Esophagus squamous epithelium (tissue), 5 donors: ENCODE measurements around the gene OR11A1. TPM values are rescaled to one million over a fixed set of nuclear protein-coding genes. Genes with fewer than 3 reads are reported as not detected.

Experiments used
- DNase-seq: peaks from one replicate; lab custom pipeline; 2025; lab: John Stamatoyannopoulos, UW
- H3K27ac ChIP-seq, 4 donors: fragments of 200-600 bp; sonication (generic); one replicate each; pipeline ENCODE4 v1.5.1; 2016 to 2019; ENCODE audit warnings: mild to moderate bottlenecking in 1 of 4
- H3K27me3 ChIP-seq, 4 donors: fragments of 200-600 bp; sonication (generic); 1 replicate in 3 of 4; 2 replicates in 1 of 4; pipeline versions ENCODE4 v1.5.1 to v1.6.0; 2017 to 2021; ENCODE audit warnings: antibody characterized with exemption in 1 of 4
- H3K36me3 ChIP-seq, 3 donors: fragments of 200-600 bp; sonication (generic); one replicate each; pipeline ENCODE4 v1.5.1; 2016 to 2019
- H3K4me1 ChIP-seq, 3 donors: fragments of 200-600 bp; sonication (generic); one replicate each; pipeline ENCODE4 v1.5.1; 2017 to 2019
- H3K4me3 ChIP-seq, 4 donors: fragments of 200-600 bp; sonication (generic); 1 replicate in 3 of 4; 2 replicates in 1 of 4; pipeline ENCODE4 v1.5.1; 2016 to 2019; ENCODE audit warnings: mild to moderate bottlenecking in 2 of 4, moderate library complexity in 1 of 4
- H3K9me3 ChIP-seq, 3 donors: fragments of 200-600 bp; sonication (generic); one replicate each; pipeline ENCODE4 v1.5.1; 2016 to 2019
- POLR2A ChIP-seq, 4 donors: fragments of 450-650 bp; IDR thresholded peaks; one replicate each; pipeline ENCODE4 v1.6.1; 2017; ENCODE audit warnings: antibody characterized with exemption in 4 of 4, mild to moderate bottlenecking in 4 of 4, moderate library complexity in 3 of 4
- WGBS, 2 donors: methylation state at CpG; one replicate each; pipeline ENCODE4 v1.1.5; 2018; 5-methylcytosine and 5-hydroxymethylcytosine counted together
- intact Hi-C: fragments of 100-400 bp; cut with DNase I; formaldehyde crosslinking; loops from one replicate; pipeline ENCODE4 v1.15.0; 2022
- total RNA-seq, 4 donors: library from RNA; depleted of rRNA; stranded (reverse); fragments of >200 nt; gene quantifications; one replicate each; pipeline ENCODE4 v1.1.0, GENCODE V29; 2016
- TF ChIP-seq, protein P1 (sequence below), 6 experiments: fragments of 450-650 bp in 4 of 6; fragments of 200-600 bp in 2 of 6; sonication (generic) in 2 of 6; IDR thresholded peaks; one replicate each; pipeline ENCODE4 v1.5.1; 2016 to 2019; ENCODE audit warnings: antibody characterized with exemption in 6 of 6, mild to moderate bottlenecking in 4 of 6, moderate library complexity in 4 of 6
- donor health status: DM: yes; HTN: yes; CAD: no.

OR11A1 gene
- total RNA-seq, 4 donors from 2014 or later = not detected

DNA sequence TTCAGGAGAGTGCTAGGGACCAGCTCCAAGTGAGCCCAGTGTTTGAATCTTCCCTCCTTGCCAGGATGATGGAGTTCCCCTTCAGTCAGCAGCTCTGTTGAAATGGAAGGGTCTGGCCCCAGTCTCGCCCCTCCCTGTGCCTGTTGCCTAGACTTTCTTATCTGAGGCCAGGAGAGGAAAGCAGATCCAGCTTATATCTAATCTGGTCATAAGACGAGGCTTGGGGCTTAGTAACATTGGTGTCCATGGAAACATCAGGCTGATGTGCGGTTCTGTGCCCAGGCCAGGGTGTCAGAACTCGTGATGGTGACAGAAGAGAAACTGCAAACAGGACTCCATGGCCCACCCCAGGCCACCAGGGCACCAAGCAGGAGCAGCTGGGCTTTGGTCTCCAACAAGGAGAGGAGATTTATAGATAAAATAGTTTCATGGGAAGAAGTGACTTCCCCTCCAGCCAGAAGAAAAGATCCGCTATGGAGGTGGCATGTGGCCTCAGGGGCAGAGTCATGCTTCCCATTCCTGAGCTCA lies 21.1 kb upstream of the OR11A1 start:
- H3K27me3 ChIP-seq = no peaks in the 10 kb centered on the region
- H3K4me3 ChIP-seq = no peak overlapping the region
- no peak for TF ChIP-seq POLR2A (IDR thresholded peaks at IDR 0.05)
- TF ChIP-seq, protein P1, sequence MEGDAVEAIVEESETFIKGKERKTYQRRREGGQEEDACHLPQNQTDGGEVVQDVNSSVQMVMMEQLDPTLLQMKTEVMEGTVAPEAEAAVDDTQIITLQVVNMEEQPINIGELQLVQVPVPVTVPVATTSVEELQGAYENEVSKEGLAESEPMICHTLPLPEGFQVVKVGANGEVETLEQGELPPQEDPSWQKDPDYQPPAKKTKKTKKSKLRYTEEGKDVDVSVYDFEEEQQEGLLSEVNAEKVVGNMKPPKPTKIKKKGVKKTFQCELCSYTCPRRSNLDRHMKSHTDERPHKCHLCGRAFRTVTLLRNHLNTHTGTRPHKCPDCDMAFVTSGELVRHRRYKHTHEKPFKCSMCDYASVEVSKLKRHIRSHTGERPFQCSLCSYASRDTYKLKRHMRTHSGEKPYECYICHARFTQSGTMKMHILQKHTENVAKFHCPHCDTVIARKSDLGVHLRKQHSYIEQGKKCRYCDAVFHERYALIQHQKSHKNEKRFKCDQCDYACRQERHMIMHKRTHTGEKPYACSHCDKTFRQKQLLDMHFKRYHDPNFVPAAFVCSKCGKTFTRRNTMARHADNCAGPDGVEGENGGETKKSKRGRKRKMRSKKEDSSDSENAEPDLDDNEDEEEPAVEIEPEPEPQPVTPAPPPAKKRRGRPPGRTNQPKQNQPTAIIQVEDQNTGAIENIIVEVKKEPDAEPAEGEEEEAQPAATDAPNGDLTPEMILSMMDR (IDR thresholded peaks at IDR 0.05) = no peak
- no peaks in the 10 kb centered on the region for H3K36me3 ChIP-seq
- intact Hi-C loops = no loop called here
- H3K4me1 ChIP-seq = no peaks in the 10 kb centered on the region
- 61 to 69% methylated on average over 4 of the region's 5 CpGs for WGBS, 2 donors
- peaks cover 0 to 4% (median 0%) of the 10 kb centered on the region in 3 donors for H3K9me3 ChIP-seq
- peak overlapping the region in 1 of 4 donors; percentile 33 for H3K27ac ChIP-seq
- DNase-seq = no peak

- no peaks in the 10 kb centered on the region for H3K27me3 ChIP-seq
- no peak overlapping the region for H3K27ac ChIP-seq
- H3K4me3 ChIP-seq = no peak overlapping the region
- H3K9me3 ChIP-seq = no peaks in the 10 kb centered on the region
- DNase-seq = no peak
- no peaks in the 10 kb centered on the region for H3K36me3 ChIP-seq
- intact Hi-C loops = no loop called here
- TF ChIP-seq, protein P1 (IDR thresholded peaks at IDR 0.05) = no peak
- no peak for TF ChIP-seq POLR2A (IDR thresholded peaks at IDR 0.05)
- H3K4me1 ChIP-seq = no peaks in the 10 kb centered on the region
- WGBS, 2 donors = no CpG with 5 or more reads among the region's 2 CpGs
Measured at GRCh38 chr6:29474996-29475395, 18.1 kb upstream of the OR11A1 start.

DNA sequence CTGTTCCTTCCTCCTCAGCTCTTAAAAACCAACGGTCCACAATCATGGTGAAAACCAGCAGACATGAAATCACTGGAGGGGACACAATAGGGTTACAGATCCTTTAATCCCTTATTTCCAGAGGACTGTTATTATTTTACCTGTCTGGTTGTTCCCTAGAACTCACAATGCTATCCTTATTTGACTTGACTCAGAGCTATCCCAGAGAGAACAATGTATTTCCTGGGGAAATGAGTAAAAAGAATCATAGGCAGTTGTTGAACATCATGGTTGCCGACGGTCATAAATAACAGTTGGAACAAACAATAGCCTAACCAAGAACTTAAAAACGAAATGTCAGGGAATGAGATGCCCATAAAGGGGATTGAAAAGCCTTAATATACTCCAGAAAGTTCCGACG lies 9.4 kb upstream of the OR11A1 start:
- WGBS, 2 donors = 56 to 58% methylated on average over 6 of the region's 6 CpGs
- no peak for TF ChIP-seq POLR2A (IDR thresholded peaks at IDR 0.05)
- TF ChIP-seq, protein P1 (IDR thresholded peaks at IDR 0.05) = no peak
- no peak for DNase-seq
- no peaks in the 10 kb centered on the region for H3K36me3 ChIP-seq
- no peaks in the 10 kb centered on the region for H3K9me3 ChIP-seq
- H3K27ac ChIP-seq = no peak overlapping the region
- H3K4me1 ChIP-seq = no peaks in the 10 kb centered on the region
- intact Hi-C loops = no loop called here
- no peaks in the 10 kb centered on the region for H3K27me3 ChIP-seq
- H3K4me3 ChIP-seq = no peak overlapping the region

DNA sequence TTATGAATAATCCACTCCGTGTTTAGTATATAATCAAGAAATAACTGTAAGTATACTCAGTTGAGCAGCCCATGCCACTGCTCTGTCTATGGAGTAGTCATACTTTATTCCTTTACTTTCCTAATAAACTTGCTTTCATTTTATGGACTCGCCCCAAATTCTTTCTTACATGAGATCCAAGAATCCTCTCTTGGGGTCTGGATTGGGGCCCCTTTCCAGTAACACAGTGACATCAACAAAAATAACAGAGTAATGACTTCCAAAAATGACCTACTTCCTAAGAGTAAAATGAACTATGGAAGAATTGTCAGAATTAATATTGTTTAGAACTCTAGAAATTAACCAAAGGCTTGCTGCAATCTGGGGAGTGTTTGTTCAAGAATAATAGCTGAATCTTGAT lies 8.9 kb upstream of the OR11A1 start:
- H3K4me1 ChIP-seq = no peaks in the 10 kb centered on the region
- no peaks in the 10 kb centered on the region for H3K9me3 ChIP-seq
- no peak overlapping the region for H3K4me3 ChIP-seq
- no peaks in the 10 kb centered on the region for H3K36me3 ChIP-seq
- intact Hi-C loops = no loop called here
- no peak for TF ChIP-seq POLR2A (IDR thresholded peaks at IDR 0.05)
- TF ChIP-seq, protein P1 (IDR thresholded peaks at IDR 0.05) = no peak
- DNase-seq = no peak
- no peaks in the 10 kb centered on the region for H3K27me3 ChIP-seq
- H3K27ac ChIP-seq = no peak overlapping the region
- 72 to 84% methylated on average over 2 of the region's 2 CpGs for WGBS, 2 donors

DNA sequence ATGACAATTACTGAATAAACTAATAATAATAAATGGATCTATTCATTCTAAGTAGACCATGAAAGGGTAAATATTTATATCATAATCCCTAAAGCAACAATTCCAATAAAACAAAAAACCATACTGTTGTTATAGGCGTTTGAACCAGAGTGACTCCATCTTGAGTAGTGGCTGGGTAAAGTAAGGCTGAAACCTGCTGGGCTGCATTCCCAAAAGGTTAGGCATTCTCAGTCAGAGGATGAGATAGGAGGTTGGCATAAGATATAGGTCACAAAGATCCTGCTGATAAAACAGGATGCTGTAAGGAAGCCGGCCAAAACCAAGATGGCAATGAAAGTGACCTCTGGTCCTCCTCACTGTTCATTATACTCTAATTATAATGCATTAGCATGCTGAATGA lies 8.4 kb upstream of the OR11A1 start:
- H3K4me1 ChIP-seq = no peaks in the 10 kb centered on the region
- H3K27me3 ChIP-seq = no peaks in the 10 kb centered on the region
- intact Hi-C loops = no loop called here
- H3K9me3 ChIP-seq = no peaks in the 10 kb centered on the region
- H3K27ac ChIP-seq = no peak overlapping the region
- WGBS, 2 donors = 39 to 46% methylated on average over 2 of the region's 2 CpGs
- no peak overlapping the region for H3K4me3 ChIP-seq
- TF ChIP-seq POLR2A (IDR thresholded peaks at IDR 0.05) = no peak
- TF ChIP-seq, protein P1 (IDR thresholded peaks at IDR 0.05) = no peak
- no peak for DNase-seq
- H3K36me3 ChIP-seq = no peaks in the 10 kb centered on the region
